Lower leg skin (tissue), 3 donors: ENCODE results near the gene HMGCS2.
"Not testable (repeated sequence)": the region's sequence is repeated elsewhere in the genome, so short reads cannot be mapped to it uniquely, and the experiment has no call there.

Experiments
- POLR2A ChIP-seq, 2 donors: fragments of 450-650 bp; IDR thresholded peaks; one replicate each; pipeline ENCODE4 v1.6.1; 2016 to 2017; ENCODE audit warnings: antibody characterized with exemption in 2 of 2, mild to moderate bottlenecking in 1 of 2, moderate library complexity in 1 of 2
- TF ChIP-seq, protein P1 (sequence below), 3 donors: fragments of 450-650 bp; IDR thresholded peaks; one replicate each; pipeline ENCODE4 v1.5.1; 2016; ENCODE audit warnings: antibody characterized with exemption in 3 of 3, mild to moderate bottlenecking in 3 of 3, moderate library complexity in 2 of 3

DNA sequence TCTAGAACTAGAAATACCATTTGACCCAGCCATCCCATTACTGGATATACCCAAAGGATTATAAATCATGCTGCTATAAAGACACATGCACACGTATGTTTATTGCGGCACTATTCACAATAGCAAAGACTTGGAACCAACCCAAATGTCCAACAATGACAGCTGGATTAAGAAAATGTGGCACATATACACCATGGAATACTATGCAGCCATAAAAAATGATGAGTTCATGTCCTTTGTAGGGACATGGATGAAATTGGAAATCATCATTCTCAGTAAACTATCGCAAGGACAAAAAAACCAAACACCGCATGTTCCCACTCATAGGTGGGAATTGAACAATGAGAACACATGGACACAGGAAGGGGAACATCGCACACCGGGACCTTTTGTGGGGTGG, 62.1 kb downstream of the HMGCS2 start:
- not testable (repeated sequence) for TF ChIP-seq POLR2A (IDR thresholded peaks at IDR 0.05)
- TF ChIP-seq, protein P1, sequence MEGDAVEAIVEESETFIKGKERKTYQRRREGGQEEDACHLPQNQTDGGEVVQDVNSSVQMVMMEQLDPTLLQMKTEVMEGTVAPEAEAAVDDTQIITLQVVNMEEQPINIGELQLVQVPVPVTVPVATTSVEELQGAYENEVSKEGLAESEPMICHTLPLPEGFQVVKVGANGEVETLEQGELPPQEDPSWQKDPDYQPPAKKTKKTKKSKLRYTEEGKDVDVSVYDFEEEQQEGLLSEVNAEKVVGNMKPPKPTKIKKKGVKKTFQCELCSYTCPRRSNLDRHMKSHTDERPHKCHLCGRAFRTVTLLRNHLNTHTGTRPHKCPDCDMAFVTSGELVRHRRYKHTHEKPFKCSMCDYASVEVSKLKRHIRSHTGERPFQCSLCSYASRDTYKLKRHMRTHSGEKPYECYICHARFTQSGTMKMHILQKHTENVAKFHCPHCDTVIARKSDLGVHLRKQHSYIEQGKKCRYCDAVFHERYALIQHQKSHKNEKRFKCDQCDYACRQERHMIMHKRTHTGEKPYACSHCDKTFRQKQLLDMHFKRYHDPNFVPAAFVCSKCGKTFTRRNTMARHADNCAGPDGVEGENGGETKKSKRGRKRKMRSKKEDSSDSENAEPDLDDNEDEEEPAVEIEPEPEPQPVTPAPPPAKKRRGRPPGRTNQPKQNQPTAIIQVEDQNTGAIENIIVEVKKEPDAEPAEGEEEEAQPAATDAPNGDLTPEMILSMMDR (IDR thresholded peaks at IDR 0.05) = not testable (repeated sequence)
